ENCODE results near the gene SLC13A2. TPM values are rescaled to one million over a fixed set of nuclear protein-coding genes. Genes with fewer than 3 reads are reported as not detected.

The SLC13A2 gene
- total RNA-seq, 1 experiment from 2014 or later = not detected

DNA sequence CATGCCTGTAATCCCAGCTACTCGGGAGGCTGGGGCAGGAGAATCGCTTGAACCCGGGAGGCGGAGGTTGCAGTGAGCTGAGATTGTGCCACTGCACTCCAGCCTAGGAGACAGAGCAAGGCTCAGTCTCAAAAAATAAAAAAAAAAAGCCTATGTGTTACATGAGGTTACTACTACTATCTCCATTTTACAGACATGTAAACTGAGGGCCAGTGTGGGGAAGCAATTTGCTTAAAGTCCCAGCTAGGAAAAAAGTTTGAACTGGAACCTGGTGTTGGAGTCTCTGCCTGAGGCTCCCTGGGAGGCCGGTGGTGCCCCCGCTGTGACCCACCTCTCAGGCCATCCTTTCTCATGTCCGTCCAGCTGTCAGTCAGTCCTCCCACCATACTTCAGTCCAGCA, 4.5 kb downstream of the SLC13A2 start:
- TF ChIP-seq, protein P1, sequence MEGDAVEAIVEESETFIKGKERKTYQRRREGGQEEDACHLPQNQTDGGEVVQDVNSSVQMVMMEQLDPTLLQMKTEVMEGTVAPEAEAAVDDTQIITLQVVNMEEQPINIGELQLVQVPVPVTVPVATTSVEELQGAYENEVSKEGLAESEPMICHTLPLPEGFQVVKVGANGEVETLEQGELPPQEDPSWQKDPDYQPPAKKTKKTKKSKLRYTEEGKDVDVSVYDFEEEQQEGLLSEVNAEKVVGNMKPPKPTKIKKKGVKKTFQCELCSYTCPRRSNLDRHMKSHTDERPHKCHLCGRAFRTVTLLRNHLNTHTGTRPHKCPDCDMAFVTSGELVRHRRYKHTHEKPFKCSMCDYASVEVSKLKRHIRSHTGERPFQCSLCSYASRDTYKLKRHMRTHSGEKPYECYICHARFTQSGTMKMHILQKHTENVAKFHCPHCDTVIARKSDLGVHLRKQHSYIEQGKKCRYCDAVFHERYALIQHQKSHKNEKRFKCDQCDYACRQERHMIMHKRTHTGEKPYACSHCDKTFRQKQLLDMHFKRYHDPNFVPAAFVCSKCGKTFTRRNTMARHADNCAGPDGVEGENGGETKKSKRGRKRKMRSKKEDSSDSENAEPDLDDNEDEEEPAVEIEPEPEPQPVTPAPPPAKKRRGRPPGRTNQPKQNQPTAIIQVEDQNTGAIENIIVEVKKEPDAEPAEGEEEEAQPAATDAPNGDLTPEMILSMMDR (conservative IDR thresholded peaks at IDR 0.05) = no peak
- Histone ChIP-seq H3K23ac (ENCODE audit: insufficient read length, low read depth, low read length) (no peak overlapping the region), H3K27me3 (ENCODE audit: insufficient read depth, low read length) (no peaks in the 10 kb centered on the region; the same call in 1 of the 2 replicates), H3K4me2 (ENCODE audit: insufficient read depth, insufficient read length, low read length) (no peak overlapping the region), H3K27ac (ENCODE audit: insufficient read length, low read depth, low read length) (no peak overlapping the region), H4K8ac (replicated peaks; ENCODE audit: insufficient read length, low read depth, low read length) (no peak overlapping the region), H3K79me2 (ENCODE audit: insufficient read depth, low read length) (no peaks in the 10 kb centered on the region), H2AFZ (ENCODE audit: low read length) (no peak overlapping the region), H2AK5ac (ENCODE audit: insufficient read length, low read length) (no peak overlapping the region), H3K14ac (ENCODE audit: insufficient read depth, low read length) (no peak overlapping the region), H3K9me3 (ENCODE audit: control insufficient read depth, low read depth, low read length) (no peaks in the 10 kb centered on the region), H3T11ph (ENCODE audit: low read length) (no peak overlapping the region), H4K5ac (ENCODE audit: insufficient read length, low read depth, low read length) (no peak overlapping the region), H4K20me1 (ENCODE audit: control insufficient read depth, insufficient read depth, insufficient read length) (no peaks in the 10 kb centered on the region), H3K9ac (ENCODE audit: extremely low read depth, insufficient read length, low read length) (no peak overlapping the region), H2BK5ac (ENCODE audit: insufficient read length, low read length) (no peak overlapping the region), H2BK20ac (ENCODE audit: low read depth, low read length, poor library complexity, severe bottlenecking) (no peak overlapping the region), H3K4ac (ENCODE audit: low read depth, low read length) (no peak overlapping the region), H4K91ac (ENCODE audit: insufficient read length, low read depth, low read length) (no peak overlapping the region), H3K56ac (ENCODE audit: insufficient read length, low read depth, low read length) (no peak overlapping the region), H3K18ac (ENCODE audit: insufficient read length, low read depth, low read length) (no peak overlapping the region), H2BK12ac (ENCODE audit: insufficient read length, low read depth, low read length) (no peak overlapping the region), H3K4me1 (ENCODE audit: insufficient read depth, low read length) (no peaks in the 10 kb centered on the region; the same call in 1 of the 2 replicates), H2BK15ac (ENCODE audit: low read depth, low read length) (no peak overlapping the region), H2BK120ac (ENCODE audit: low read depth, low read length, poor library complexity, severe bottlenecking) (no peak overlapping the region), H3K79me1 (ENCODE audit: insufficient read depth, low read depth, low read length, poor library complexity, severe bottlenecking) (no peaks in the 10 kb centered on the region), H3K23me2 (ENCODE audit: insufficient read length, low read depth, low read length, poor library complexity, severe bottlenecking) (no peaks in the 10 kb centered on the region)
- Mint-ChIP-seq H3K4me1 (peaks cover 15 to 25% of the 10 kb centered on the region in 2 experiments), H3K9me3 (no peaks in the 10 kb centered on the region), H3K4me3 (no peak overlapping the region), H3K27ac (no peak overlapping the region), H3K36me3 (ENCODE audit: insufficient read depth in 1 of 3, low read depth in 3 of 3) (no peaks in the 10 kb centered on the region), H3K27me3 (ENCODE audit: low read depth) (peaks cover 9% of the 10 kb centered on the region)
- DNase-seq = no peak
- no CpG with 5 or more reads among the region's 7 CpGs for WGBS (ENCODE audit: extremely low coverage, insufficient read length, low lambda C conversion rate)
